GM21529 (cell line): ENCODE measurements around the gene SLCO3A1.

Experiments
- ATAC-seq: cut with Tn5 transposase; IDR thresholded peaks from one replicate; pipeline ENCODE4 v1.9.1; 2021; ENCODE audit not compliant: unreplicated experiment

The SLCO3A1 gene

GRCh38 chr15:92092289-92093105 is 239.0 kb downstream of the SLCO3A1 start:
- no peak for ATAC-seq

- peak; percentile 77 for ATAC-seq
Observed at GRCh38 chr15:92095693-92096092, 242.2 kb downstream of the SLCO3A1 start.

- peak; percentile 64 for ATAC-seq
Observed at GRCh38 chr15:92097474-92098178, 244.1 kb downstream of the SLCO3A1 start.

GRCh38 chr15:92098869-92099268 is 245.4 kb downstream of the SLCO3A1 start:
- ATAC-seq, result no peak

- no peak for ATAC-seq
Observed at GRCh38 chr15:92100301-92100700, 246.8 kb downstream of the SLCO3A1 start.

- no peak for ATAC-seq
Observed at GRCh38 chr15:92100751-92101150, 247.2 kb downstream of the SLCO3A1 start.

GRCh38 chr15:92101708-92102394 is 248.3 kb downstream of the SLCO3A1 start:
- ATAC-seq, result peak; percentile 60

- peak; percentile 31 for ATAC-seq
Observed at GRCh38 chr15:92102395-92102755, 248.9 kb downstream of the SLCO3A1 start.

- no peak for ATAC-seq
Observed at GRCh38 chr15:92104072-92104471, 250.6 kb downstream of the SLCO3A1 start.

GRCh38 chr15:92105611-92106010 is 252.1 kb downstream of the SLCO3A1 start:
- no peak for ATAC-seq

- no peak for ATAC-seq
Observed at GRCh38 chr15:92107510-92107909, 254.0 kb downstream of the SLCO3A1 start.

GRCh38 chr15:92109191-92109873 is 255.8 kb downstream of the SLCO3A1 start:
- ATAC-seq, result no peak

GRCh38 chr15:92111291-92111690 is 257.8 kb downstream of the SLCO3A1 start:
- no peak for ATAC-seq

- no peak for ATAC-seq
Observed at GRCh38 chr15:92111751-92112150, 258.2 kb downstream of the SLCO3A1 start.

- ATAC-seq, result no peak
Observed at GRCh38 chr15:92112180-92112579, 258.7 kb downstream of the SLCO3A1 start.

GRCh38 chr15:92112711-92113110 is 259.2 kb downstream of the SLCO3A1 start:
- ATAC-seq, result no peak

- ATAC-seq, result no peak
Observed at GRCh38 chr15:92113832-92114231, 260.3 kb downstream of the SLCO3A1 start.

GRCh38 chr15:92115834-92116233 is 262.3 kb downstream of the SLCO3A1 start:
- no peak for ATAC-seq

- no peak for ATAC-seq
Observed at GRCh38 chr15:92116330-92116729, 262.8 kb downstream of the SLCO3A1 start.

GRCh38 chr15:92117261-92117731 is 263.8 kb downstream of the SLCO3A1 start:
- no peak for ATAC-seq
